HFF-Myc (cell line): Measurements from ENCODE around the gene ZBP1.

Experiments used
- DNase-seq: peaks from one replicate; pipeline ENCODE4 v3.0.0-alpha.2; 2011; ENCODE audit warnings: low read depth; ENCODE audit errors: extremely low read depth
- H3K4me3 ChIP-seq: replicated peaks from 2 replicates; pipeline ENCODE4 v1.5.1; 2011; ENCODE audit warnings: low read depth, mild to moderate bottlenecking, control low read depth, low read length
- TF ChIP-seq, protein P1 (sequence below): IDR thresholded peaks from 2 replicates; pipeline ENCODE4 v1.5.1; 2012; ENCODE audit warnings: mild to moderate bottlenecking, low read depth, low read length, control low read depth; ENCODE audit errors: missing control alignments

The ZBP1 gene

DNA sequence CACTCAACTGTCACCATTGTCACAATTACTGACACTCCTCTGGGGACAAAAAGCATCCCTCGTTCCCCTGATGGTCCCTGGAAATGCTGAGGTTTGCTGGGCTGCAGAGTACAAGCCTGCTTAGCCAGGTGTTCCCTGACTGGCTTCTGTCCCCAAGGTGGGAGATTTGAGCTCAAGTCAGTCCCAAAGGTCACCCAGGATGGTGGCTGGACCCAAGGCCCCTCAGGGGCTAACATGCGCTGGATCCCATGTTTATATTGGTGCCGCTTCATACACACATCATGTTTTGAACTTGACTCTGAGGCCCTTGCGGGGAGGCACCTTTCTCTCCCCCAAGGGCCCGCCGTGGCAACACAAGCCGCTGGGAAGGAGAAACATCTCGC is 45.4 kb upstream of the ZBP1 start:
- TF ChIP-seq, protein P1, sequence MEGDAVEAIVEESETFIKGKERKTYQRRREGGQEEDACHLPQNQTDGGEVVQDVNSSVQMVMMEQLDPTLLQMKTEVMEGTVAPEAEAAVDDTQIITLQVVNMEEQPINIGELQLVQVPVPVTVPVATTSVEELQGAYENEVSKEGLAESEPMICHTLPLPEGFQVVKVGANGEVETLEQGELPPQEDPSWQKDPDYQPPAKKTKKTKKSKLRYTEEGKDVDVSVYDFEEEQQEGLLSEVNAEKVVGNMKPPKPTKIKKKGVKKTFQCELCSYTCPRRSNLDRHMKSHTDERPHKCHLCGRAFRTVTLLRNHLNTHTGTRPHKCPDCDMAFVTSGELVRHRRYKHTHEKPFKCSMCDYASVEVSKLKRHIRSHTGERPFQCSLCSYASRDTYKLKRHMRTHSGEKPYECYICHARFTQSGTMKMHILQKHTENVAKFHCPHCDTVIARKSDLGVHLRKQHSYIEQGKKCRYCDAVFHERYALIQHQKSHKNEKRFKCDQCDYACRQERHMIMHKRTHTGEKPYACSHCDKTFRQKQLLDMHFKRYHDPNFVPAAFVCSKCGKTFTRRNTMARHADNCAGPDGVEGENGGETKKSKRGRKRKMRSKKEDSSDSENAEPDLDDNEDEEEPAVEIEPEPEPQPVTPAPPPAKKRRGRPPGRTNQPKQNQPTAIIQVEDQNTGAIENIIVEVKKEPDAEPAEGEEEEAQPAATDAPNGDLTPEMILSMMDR = no peak
- no peak overlapping the region for H3K4me3 ChIP-seq
- no peak for DNase-seq

DNA sequence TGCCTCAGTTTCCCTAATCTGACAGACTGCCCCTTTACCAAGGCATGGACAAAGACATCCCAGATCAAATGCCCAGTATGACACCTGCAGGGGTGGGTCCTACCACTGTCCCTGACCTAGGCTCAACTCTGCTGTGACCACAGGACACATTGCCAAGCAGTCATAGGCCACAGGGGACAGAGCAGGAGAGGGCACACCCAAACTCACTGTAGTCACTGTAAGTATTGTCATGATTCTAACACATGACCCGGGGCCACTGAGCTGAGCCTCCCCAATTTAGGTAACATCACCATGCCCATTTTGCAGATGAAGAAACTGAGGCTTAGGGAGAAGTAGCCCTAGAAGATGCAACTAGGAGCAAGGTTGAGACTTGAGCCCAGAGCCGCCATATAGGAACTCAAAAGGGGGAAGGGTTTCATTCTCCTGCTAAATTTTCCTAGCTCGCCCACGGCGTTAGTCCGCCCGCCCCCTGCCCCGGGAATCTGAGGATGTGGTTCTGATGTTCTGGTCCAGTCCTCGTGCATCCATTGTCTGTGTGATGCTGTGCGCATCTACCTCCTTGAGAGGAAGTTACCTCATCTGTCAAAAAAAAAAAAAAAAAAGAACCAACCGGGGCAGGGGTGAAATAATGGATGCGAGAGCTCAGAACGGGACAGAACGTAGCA is 44.8 kb upstream of the ZBP1 start:
- DNase-seq = no peak
- H3K4me3 ChIP-seq = no peak overlapping the region
- TF ChIP-seq, protein P1 = no peak

DNA sequence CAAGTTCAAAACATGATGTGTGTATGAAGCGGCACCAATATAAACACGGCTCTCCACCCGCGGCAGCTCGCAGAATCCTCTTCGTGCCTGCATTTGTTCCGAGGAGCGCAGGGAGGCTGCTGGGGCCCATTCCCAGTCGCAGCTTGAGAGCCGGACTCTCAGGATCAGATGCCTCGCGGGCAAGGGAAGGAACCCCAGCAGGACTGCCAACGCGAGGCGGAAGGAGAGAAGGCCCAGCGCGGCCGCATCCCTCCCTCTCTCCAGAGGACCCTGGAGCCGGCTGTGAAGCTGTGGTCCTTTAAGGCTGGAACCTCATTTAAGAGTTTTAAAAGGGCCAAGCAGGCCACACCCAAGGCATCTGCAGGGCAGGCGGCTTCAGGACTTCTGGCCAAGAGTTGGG is 44.2 kb upstream of the ZBP1 start:
- no peak overlapping the region for H3K4me3 ChIP-seq
- DNase-seq = no peak
- TF ChIP-seq, protein P1 = no peak

DNA sequence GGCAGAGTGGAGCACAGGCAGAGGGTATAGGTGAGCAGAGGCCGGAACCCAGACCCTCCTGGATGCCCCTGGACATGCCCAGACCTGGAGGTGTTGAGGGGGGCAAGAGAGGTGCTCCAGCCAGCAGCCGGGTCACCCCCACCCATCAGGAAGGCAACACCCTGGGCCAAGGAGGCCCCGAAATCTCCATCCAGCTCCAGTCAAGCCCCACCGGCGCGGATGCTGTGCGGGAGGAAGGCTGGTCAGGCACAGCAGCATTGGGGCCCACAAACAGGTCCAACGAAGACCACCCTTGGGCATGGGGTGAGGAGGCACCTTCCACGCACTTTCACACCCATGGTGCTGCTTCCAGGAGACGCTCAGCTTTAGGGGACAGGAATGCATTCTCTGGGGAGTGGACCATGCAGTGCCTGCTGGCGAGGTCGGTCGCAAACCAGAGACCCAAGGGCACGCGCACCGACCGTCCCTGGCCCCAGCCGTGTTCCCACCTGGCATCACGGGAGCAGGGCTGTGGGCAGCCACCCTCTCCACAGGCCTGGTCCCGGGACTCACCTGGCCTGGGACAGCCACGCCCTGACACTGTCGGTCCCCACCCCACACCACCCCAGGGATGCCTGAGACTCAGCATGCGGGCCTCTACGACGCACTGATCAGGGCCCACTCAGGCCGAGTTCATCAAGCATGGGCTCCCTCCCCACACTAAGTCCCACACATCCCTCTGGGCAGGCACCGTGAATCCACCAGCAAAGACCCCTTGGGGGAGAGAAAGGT is 43.6 kb upstream of the ZBP1 start:
- TF ChIP-seq, protein P1 = no peak
- no peak for DNase-seq
- H3K4me3 ChIP-seq = no peak overlapping the region

DNA sequence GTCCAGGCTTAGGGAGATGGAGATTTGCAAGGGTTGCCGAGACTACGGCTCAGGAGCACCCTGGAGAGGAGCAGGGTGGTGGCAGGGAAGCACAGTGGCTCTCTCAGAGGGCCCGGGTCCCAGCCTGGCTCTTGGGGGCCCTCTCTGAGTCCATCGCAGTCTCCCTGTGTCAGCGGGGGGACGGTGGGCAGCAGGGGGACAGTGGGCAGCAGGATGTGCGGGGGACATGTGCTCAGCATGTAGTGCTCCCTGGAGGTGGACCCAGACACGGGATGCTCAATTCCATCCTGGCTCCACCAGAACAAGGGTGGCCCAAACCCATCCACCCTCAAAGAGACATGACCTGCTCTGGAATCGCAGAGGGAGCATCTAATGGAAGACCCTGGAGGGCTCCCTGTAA is 43.0 kb upstream of the ZBP1 start:
- no peak overlapping the region for H3K4me3 ChIP-seq
- no peak for DNase-seq
- TF ChIP-seq, protein P1 = no peak

DNA sequence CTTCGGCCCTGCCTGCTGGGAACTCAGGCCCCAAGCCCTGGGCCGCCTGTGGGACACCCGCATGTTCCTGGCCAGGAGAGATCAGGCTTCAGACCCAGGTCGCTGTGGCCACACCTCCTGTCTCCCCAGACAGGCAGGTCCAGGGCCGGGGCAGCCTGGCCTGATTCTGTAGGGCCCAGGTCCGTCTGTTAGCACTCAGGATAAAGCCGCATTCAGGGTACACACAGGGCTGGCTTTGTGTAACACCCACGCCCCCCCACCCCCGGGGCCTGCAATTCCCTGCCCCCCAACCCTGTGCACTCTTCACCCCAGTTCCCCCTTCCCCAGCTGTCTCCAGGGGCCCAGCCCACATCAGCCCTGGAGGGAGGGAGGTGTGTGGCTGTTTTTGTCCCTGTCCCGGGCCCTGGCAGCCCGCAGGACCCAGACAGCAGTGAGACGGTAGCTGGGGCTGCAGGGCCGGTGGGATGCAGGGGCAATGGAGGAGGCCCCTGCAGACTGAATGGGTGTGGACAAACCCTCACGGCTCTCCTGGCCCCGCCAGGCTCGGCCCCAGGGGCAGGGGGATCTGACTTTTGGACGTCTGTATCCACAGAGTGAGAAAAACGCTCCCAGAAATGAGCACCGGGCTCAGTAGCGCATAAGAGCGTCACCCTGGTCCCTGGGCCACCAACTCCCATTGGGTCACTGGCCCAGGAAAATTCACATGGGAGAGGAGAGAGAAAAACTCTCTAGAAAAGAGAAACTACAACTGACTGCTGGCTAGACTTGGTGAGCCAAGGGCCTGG is 42.4 kb upstream of the ZBP1 start:
- no peak for DNase-seq
- TF ChIP-seq, protein P1 = no peak
- H3K4me3 ChIP-seq = no peak overlapping the region
